HepG2 (cell line): ENCODE results near the gene LRRC10B. TPM values are rescaled to one million over a fixed set of nuclear protein-coding genes. Genes with fewer than 3 reads are reported as not detected.

Experiments used
- CHD2 ChIP-seq: IDR thresholded peaks from 2 replicates; pipeline ENCODE4 v1.6.1; 2011; ENCODE audit warnings: low read depth, low read length, improper control_type of control experiment
- E2F5 ChIP-seq: sonication (generic); formaldehyde crosslinking; conservative IDR thresholded peaks from 2 replicates; pipeline ENCODE4 v1.4.0; 2020; ENCODE audit warnings: missing genetic modification reagents
- EED ChIP-seq: sonication (generic); formaldehyde crosslinking; IDR thresholded peaks from 2 replicates; pipeline ENCODE4 v1.5.0; 2020; ENCODE audit warnings: mild to moderate bottlenecking, missing genetic modification reagents
- HNF4A ChIP-seq: sonication (generic); formaldehyde crosslinking; IDR thresholded peaks from 2 replicates; pipeline ENCODE4 v1.4.0; 2020; ENCODE audit warnings: missing genetic modification reagents
- KMT2B ChIP-seq: IDR thresholded peaks from 2 replicates; pipeline ENCODE4 v1.6.1; 2016; ENCODE audit warnings: missing genetic modification reagents, missing compliant biosample characterization
- MBNL3 ChIP-seq: fragments of 250-450 bp; sonication (Bioruptor Pico); conservative IDR thresholded peaks from 2 replicates; pipeline ENCODE4 v1.8.0; 2022; ENCODE audit warnings: mild to moderate bottlenecking, inconsistent platforms
- NFE2L2 ChIP-seq: fragments of 150-350 bp; IDR thresholded peaks from 2 replicates; pipeline ENCODE4 v1.6.1; 2014; ENCODE audit warnings: low read length
- NFRKB ChIP-seq: fragments of 450-650 bp; IDR thresholded peaks from 2 replicates; pipeline ENCODE4 v1.6.1; 2017
- NR2F6 ChIP-seq, 2 experiments: IDR thresholded peaks; 2 replicates each; pipeline ENCODE4 v1.6.1; 2016; ENCODE audit warnings: antibody characterized with exemption in 1 of 2, mild to moderate bottlenecking in 1 of 2
- POGZ ChIP-seq: sonication (generic); formaldehyde crosslinking; IDR thresholded peaks from 2 replicates; pipeline ENCODE4 v1.4.0; 2020; ENCODE audit warnings: mild to moderate bottlenecking, missing genetic modification reagents
- RBFOX2 ChIP-seq: fragments of 200-400 bp; formaldehyde crosslinking; IDR thresholded peaks from 2 replicates; pipeline ENCODE4 v1.6.1; 2017; ENCODE audit warnings: low read depth, mild to moderate bottlenecking, low read length
- RELA ChIP-seq: sonication (generic); formaldehyde crosslinking; IDR thresholded peaks from 2 replicates; pipeline ENCODE4 v1.4.0; 2020; ENCODE audit warnings: missing genetic modification reagents
- RXRA ChIP-seq: sonication (generic); formaldehyde crosslinking; IDR thresholded peaks from 2 replicates; pipeline ENCODE4 v1.5.1; 2020; ENCODE audit warnings: missing genetic modification reagents
- ZNF263 ChIP-seq: sonication (generic); formaldehyde crosslinking; IDR thresholded peaks from 2 replicates; pipeline ENCODE4 v1.4.0; 2020; ENCODE audit warnings: missing genetic modification reagents
- ZNF7 ChIP-seq: IDR thresholded peaks from 2 replicates; pipeline ENCODE4 v1.6.1; 2016; ENCODE audit warnings: missing biosample characterization, missing genetic modification reagents
- ZNF709 ChIP-seq: sonication (generic); formaldehyde crosslinking; IDR thresholded peaks from 2 replicates; pipeline ENCODE4 v1.5.0; 2020; ENCODE audit warnings: mild to moderate bottlenecking, missing genetic modification reagents
- ZSCAN25 ChIP-seq: sonication (generic); formaldehyde crosslinking; IDR thresholded peaks from 2 replicates; pipeline ENCODE4 v1.8.0; 2022; ENCODE audit warnings: mild to moderate bottlenecking, missing genetic modification reagents
- polyA plus RNA-seq, 8 experiments: library from polyadenylated mRNA; depleted of rRNA in 3 of 8; stranded (reverse) in 7 of 8; unstranded in 1 of 8; fragments of >200 nt; fragmentation: Illumina TruSeq in 4 of 8; extraction: Trizol in 4 of 8; gene quantifications; 2 replicates each; pipeline versions ENCODE4 v1.2.1 to v1.2.3, GENCODE V29; 2011 to 2016; ENCODE audit warnings: low read depth in 4 of 8, missing spikeins in 1 of 8, mixed read lengths in 1 of 8; ENCODE audit not compliant: insufficient read depth in 1 of 8
- total RNA-seq, 5 experiments: library from RNA; depleted of rRNA; stranded (reverse); fragments of >200 nt; fragmentation: Illumina TruSeq; extraction: Trizol; gene quantifications; 2 replicates each; pipeline ENCODE4 v1.2.3, GENCODE V29; 2016; ENCODE audit warnings: low read depth in 1 of 5
- TF ChIP-seq, protein P1 (sequence below): sonication (generic); formaldehyde crosslinking; conservative IDR thresholded peaks from 2 replicates; pipeline ENCODE4 v1.4.0; 2020; ENCODE audit warnings: missing genetic modification reagents

Gene LRRC10B
- total and polyA plus RNA-seq, 2 of the 13 experiments (the other 11 are each of a cell fraction or from before 2014, with no cell fraction given) = not detected

DNA sequence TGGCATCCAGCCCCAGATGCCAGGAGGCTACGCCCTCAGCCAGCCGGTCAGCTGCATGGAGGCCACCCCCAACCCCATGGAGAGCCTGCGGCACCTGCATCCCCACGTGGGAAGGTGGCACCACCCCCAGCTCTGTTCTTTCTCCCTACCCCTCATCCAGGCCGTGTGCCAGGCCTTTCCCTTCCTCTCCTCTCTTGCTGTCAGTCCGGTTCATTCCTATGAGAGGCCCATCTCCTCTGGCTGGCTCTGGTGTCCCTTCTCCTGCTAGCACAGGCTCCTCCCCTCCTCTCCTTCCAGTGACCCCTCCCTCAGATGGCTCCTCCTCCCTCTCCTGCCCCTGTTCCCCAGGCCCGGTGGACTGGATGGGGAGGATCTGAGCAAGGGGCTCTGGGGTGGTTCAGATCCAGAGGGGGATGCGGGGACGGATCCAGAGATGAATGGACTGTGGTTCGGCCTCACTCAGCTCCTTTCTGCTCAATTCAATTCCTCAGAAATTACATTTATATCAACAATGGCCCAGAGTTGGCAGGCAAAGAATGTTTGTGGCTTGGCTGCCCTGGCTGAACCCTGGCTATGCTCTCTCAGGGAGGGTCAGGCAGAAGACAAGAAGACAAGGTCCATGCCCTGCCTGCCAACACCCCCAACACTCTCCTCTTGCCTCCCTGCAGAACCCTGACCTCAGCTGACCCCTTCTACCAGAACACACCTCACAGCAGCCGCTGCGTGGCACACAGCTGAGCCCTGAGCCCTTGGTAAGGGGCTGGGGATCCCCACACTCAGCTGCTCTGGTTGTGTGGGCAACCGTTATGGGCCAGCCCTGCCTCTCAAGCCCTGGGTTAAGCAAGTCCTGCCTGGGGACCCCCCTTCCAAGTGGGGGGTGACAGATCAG lies 18.5 kb upstream of the LRRC10B start (continued):
- TF ChIP-seq E2F5 (CRISPR knock-in tag) (no peak), HNF4A (peak; percentile 47; the same call in 1 of the 2 replicates), CHD2 (no peak), RBFOX2 (no peak), NFRKB (no peak), POGZ (CRISPR knock-in tag) (no peak), EED (CRISPR knock-in tag) (0 out of 2 replicates have a peak, but pooled peaks have one; percentile 22), NFE2L2 (no peak), ZNF263 (CRISPR knock-in tag) (0 out of 2 replicates have a peak, but pooled peaks have one; percentile 3), ZNF709 (no peak), RXRA (CRISPR knock-in tag) (peak; percentile 77), RELA (CRISPR knock-in tag) (no peak), ZNF7 (CRISPR knock-in tag) (no peak), MBNL3 (no peak), ZSCAN25 (CRISPR knock-in tag) (peak; percentile 69; the same call in 1 of the 2 replicates), NR2F6 (IDR thresholded peaks at IDR 0.05) (no peak; the same call in 1 of the 2 replicates), NR2F6 (CRISPR knock-in tag; IDR thresholded peaks at IDR 0.05) (peak; percentile 21; the same call in 1 of the 2 replicates), KMT2B (CRISPR knock-in tag) (no peak)
- TF ChIP-seq, protein P1, sequence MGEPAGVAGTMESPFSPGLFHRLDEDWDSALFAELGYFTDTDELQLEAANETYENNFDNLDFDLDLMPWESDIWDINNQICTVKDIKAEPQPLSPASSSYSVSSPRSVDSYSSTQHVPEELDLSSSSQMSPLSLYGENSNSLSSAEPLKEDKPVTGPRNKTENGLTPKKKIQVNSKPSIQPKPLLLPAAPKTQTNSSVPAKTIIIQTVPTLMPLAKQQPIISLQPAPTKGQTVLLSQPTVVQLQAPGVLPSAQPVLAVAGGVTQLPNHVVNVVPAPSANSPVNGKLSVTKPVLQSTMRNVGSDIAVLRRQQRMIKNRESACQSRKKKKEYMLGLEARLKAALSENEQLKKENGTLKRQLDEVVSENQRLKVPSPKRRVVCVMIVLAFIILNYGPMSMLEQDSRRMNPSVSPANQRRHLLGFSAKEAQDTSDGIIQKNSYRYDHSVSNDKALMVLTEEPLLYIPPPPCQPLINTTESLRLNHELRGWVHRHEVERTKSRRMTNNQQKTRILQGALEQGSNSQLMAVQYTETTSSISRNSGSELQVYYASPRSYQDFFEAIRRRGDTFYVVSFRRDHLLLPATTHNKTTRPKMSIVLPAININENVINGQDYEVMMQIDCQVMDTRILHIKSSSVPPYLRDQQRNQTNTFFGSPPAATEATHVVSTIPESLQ (CRISPR knock-in tag) = no peak
